ENCODE data around the gene WDR7. TPM values are rescaled to one million over a fixed set of nuclear protein-coding genes. Genes with fewer than 3 reads are reported as not detected.

WDR7 gene
- total and polyA plus RNA-seq, 9 of the 15 experiments (the other 6 are each of a cell fraction or from before 2014, with no cell fraction given) = 1.4 to 9.4 (median 5.3) TPM

- ChIA-PET POLR2A (interaction anchor here (0.6 kb wide), 1 partner anchor 20 kb away, joined by 3 read pairs; no protein-coding TSS in a partner anchor), CTCF (ENCODE audit: low intra/inter-chr PET ratio) (no interaction called here)
- Histone ChIP-seq H4K20me1 (replicated peaks; ENCODE audit: control insufficient read depth, insufficient read depth, low read length) (no peaks in the 10 kb centered on the region), H3K27me3 (ENCODE audit: control insufficient read depth in 2 of 2, insufficient read depth in 2 of 2, low read length in 2 of 2) (peaks cover 5 to 18% of the 10 kb centered on the region in 2 experiments; a peak in 4 of 5 replicates), H3K9me3 (replicated peaks; ENCODE audit: control insufficient read depth, insufficient read depth, low read depth, low read length) (no peaks in the 10 kb centered on the region), H3K27ac (ENCODE audit: extremely low read depth, low read depth, low read length) (no peak overlapping the region), H3K4me1 (replicated peaks in 1 of 2; ENCODE audit: control insufficient read depth in 2 of 2, insufficient read depth in 2 of 2, low read length in 2 of 2) (no peaks in the 10 kb centered on the region), H3K4me2 (ENCODE audit: insufficient read depth, low read length) (no peak overlapping the region), H3K79me2 (ENCODE audit: control insufficient read depth, insufficient read depth, low read length) (no peaks in the 10 kb centered on the region), H3K4me3 (no peak overlapping the region), H3K9me1 (ENCODE audit: control insufficient read depth, insufficient read depth, low read length) (no peaks in the 10 kb centered on the region), H3K9ac (ENCODE audit: insufficient read depth in 1 of 2, low read depth in 2 of 2, low read length in 2 of 2) (no peak overlapping the region), H2AFZ (ENCODE audit: low read depth, low read length) (no peak overlapping the region), H3K36me3 (ENCODE audit: control insufficient read depth, insufficient read depth, low read length) (no peaks in the 10 kb centered on the region)
- WGBS (ENCODE audit: insufficient coverage, low coverage, missing lambda C conversion rate) = under 1% methylated on average over 9 of the region's 9 CpGs
- ATAC-seq (no peak), FAIRE-seq (no peak), DNase-seq (ENCODE audit: extremely low read depth in 1 of 4, low spot score in 3 of 4) (no peak)
- intact Hi-C loops (cut with micrococcal nuclease) (no loop called here), in situ Hi-C loops (cut with MboI) (no loop called here)
- no TSS peak for BruUV-seq (replicated peaks)
- TF ChIP-seq KAT8 (IDR thresholded peaks at IDR 0.05; ENCODE audit: low read depth) (no peak), PCBP2 (IDR thresholded peaks at IDR 0.05; ENCODE audit: low read depth, low read length, poor library complexity, severe bottlenecking) (no peak), E4F1 (CRISPR knock-in tag; IDR thresholded peaks at IDR 0.05; ENCODE audit: borderline replicate concordance) (no peak), TCF15 (CRISPR knock-in tag; IDR thresholded peaks at IDR 0.05) (no peak), HMGXB4 (CRISPR knock-in tag; IDR thresholded peaks at IDR 0.05) (no peak), EZH2 (IDR thresholded peaks at IDR 0.05; ENCODE audit: borderline replicate concordance, low read depth, low read length) (no peak), GATA2 (CRISPR knock-in tag; IDR thresholded peaks at IDR 0.05) (no peak), RFX1 (IDR thresholded peaks at IDR 0.05) (no peak), ZNF668 (CRISPR knock-in tag; IDR thresholded peaks at IDR 0.05) (no peak), HIVEP1 (CRISPR knock-in tag; IDR thresholded peaks at IDR 0.05) (no peak), CHAMP1 (IDR thresholded peaks at IDR 0.05) (no peak)
Measured at GRCh38 chr18:57073501-57074187, 422.5 kb downstream of the WDR7 start.

Measured in K562 (cell line).